GM10266 (cell line): Measurements from ENCODE around the gene CNTROB.

Experiments
- DNase-seq: peaks from one replicate; pipeline ENCODE4 v3.0.0; 2012; ENCODE audit errors: extremely low spot score
- CTCF ChIP-seq: IDR thresholded peaks from 2 replicates; pipeline ENCODE4 v1.5.1; 2012; ENCODE audit warnings: mild to moderate bottlenecking, low read depth; ENCODE audit not compliant: control insufficient read depth, insufficient read depth; ENCODE audit errors: missing control alignments

Gene CNTROB

GRCh38 chr17:7931709-7932482, at the start of gene CNTROB, which contains the start of gene TRAPPC1:
TSS of gene CNTROB (plus strand) at chr17:7932206. CDS start at chr17:7933080, 874 bp downstream.
TSS of gene TRAPPC1 (minus strand) at chr17:7931946. CDS start at chr17:7931829, 117 bp downstream.
- peak; percentile 100 for DNase-seq
- no peak for TF ChIP-seq CTCF

GRCh38 chr17:7882629-7883028, 49.4 kb upstream of the CNTROB start:
- no peak for DNase-seq
- TF ChIP-seq CTCF: no peak

GRCh38 chr17:7883781-7884386, 48.1 kb upstream of the CNTROB start:
- no peak for TF ChIP-seq CTCF
- DNase-seq: peak; percentile 66

GRCh38 chr17:7884581-7885366, 47.2 kb upstream of the CNTROB start:
- TF ChIP-seq CTCF: no peak
- peak; percentile 43 for DNase-seq

- DNase-seq: peak; percentile 85
- no peak for TF ChIP-seq CTCF
Measured at GRCh38 chr17:7885367-7886226, 46.4 kb upstream of the CNTROB start.

- TF ChIP-seq CTCF: no peak
- peak; percentile 62 for DNase-seq
Measured at GRCh38 chr17:7886227-7887037, 45.6 kb upstream of the CNTROB start.
